Parietal lobe (tissue), 1 donor: ENCODE measurements around the gene REEP6. TPM values are rescaled to one million over a fixed set of nuclear protein-coding genes. Genes with fewer than 3 reads are reported as not detected.

Experiments
- total RNA-seq: library from RNA; depleted of rRNA; stranded (reverse); fragments of >200 nt; gene quantifications from one replicate; pipeline ENCODE4 v1.2.3, GENCODE V29; 2014

REEP6 gene
- 2.2 TPM for total RNA-seq

DNA sequence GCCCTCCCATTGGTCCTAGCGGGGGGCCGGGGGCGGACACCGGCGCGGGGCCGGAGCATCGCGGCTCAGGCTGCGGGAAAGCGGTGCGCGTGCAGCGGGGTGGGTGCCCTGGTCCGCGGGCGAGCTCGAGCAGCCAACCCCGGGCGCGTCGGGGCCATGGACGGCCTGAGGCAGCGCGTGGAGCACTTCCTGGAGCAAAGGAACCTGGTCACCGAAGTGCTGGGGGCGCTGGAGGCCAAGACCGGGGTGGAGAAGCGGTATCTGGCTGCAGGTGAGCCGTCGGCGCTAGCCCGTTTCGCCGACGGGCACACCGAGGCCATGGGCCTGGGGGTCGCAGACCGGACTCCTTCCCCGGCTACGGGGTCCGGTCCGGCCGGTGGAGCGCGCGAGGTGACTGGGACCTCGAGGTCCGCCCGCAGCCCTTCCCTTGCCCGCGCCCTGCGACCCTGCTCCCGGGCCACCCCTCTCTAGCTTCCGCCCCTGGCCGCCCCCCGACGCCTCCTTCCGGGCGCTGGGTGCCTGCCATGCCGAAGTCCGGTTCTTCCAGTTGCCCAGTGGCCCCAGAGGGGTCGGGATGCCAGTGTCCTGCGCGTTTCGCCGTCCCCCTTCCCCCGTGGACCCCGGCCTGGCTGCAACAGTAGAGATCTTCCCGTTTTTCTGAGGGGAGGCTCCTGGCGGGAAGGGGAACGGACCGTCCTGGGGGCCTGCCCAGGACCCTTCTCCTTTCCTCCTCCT, at the start of gene REEP6:
REEP6 (plus strand) TSS at position 68 of the 735 bp plus-strand sequence; CDS start at position 157, 89 bp downstream.

DNA sequence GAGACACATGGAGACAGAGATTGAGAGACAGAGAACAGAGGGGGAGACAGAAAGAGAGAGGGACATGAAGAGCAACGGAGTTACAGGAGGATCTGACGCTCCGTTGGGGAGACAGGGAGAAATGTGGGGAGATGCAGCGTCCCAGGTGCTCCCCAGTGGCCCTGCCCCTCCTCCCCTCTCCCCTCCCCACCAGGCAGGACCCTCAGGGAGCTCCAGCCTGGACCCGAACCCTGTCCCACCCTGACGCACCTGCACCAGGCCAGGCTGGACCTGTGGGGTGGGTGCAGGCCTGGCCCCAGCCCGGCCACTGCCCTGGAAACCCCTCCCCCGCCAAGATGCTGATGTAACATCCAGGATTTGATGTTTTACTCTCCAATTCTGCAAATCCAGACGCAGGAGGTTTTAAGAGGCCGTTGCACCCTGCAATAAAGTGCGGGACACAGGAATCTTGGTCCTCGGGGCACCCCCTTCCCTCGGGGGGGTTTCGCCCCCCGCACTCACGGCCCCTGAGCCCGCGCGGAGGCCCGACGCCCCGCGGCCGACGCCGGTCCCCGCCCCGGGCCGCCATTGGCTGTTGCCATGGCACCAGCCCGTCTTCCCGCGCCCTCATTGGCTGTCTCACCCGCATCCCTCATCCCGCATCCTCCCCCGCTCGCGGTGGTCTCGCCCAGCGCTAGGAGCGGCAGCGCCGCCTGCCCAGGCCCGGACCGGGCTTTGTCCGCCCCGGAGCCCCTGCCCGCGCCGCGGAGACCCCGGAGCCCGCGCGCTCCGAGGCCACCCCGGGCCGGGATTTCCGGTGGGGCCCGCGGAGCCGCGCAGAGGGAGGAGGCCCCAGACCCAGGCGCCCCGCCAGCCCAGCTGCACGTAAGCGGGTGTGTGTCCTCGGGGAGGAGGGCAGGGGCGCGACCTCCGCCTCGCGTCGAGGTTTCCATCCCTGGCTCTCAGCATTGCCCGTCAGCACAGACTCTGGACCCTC, 41.2 kb upstream of the REEP6 start, which contains the start of gene APC2:
APC2 (plus strand) TSS at position 655 of the 976 bp plus-strand sequence. CDS start 2,881 bp downstream, outside the sequence.

DNA sequence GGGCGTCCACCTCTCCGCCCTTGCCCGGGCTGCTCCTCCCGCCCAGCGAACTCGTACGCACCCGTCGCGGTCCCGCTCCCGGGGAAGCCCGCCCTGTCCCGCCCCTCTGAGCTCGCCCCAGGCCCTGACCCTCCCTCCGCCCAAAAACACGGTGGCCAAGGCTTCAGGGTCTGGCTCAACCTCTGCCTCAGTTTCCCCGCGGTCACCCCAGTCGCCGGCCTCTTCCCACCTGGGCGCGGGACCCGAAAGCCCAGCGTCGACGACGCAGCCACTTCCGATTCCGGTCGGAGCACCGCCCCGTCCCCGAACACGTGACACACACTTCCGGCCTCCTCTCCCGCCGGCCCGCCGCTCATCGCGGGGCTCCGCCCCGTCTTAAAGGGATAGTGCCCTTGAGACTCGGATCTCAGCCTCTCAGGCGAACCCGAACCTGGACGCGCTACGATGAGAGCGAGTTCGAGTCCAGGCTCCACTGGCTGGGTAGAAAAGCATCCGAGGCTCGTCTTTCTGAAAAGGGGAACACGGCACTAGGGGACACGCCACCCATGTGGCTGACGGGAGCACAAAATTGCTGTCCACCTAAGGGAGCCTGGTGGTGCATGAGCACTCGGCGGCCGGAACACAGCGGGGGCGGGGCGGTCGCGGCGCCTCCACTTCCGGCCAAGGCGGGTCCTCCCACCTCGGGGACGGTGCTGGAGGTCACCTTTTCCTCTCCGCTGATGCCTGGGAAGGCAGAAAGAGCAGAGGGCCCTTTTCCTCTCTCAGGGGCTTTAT, 11.9 kb upstream of the REEP6 start, which contains the start of gene C19orf25:
C19orf25 (minus strand) TSS at position 282 of the 774 bp plus-strand sequence. CDS start 312 bp downstream, outside the sequence.

DNA sequence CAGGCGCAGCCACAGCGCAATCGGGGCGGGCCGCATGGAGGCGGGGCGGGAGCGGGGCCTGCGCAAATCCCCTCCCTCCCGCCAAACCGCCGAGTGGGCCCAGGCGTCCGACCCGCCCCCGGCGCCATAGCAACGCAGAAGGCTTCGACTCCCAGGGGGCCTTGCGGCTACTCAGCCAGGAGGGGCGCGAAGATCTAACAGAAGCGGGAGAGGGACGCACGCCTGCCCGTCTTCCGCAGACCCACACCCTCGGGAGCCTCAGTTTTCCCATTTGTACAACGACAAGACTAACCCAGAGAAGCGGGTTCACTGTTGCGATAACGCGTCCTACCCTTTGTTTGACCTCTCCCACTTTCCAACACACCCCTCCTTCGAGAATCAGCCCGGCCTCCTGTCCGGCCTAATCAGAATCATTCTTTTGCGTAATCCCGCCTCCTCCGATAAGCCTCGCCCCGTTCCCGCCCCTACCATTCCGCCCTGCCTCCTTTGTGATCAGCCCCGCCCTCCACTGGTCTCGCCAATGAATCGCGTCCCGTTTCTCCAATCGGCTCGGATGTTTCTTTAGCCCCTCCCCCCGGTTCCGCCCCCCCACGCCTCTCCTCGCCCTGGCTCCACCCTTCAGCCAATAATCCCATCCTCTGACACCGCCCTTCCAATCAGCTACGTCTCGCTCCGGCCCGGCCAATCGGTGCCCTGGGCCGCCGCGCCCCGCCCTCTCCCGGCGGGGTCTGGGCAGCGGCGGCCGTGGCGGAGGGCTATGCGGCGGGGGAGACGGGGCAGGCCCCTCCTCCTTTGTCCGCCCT, 469 bp upstream of the REEP6 start, which contains the start of gene PCSK4:
PCSK4 (minus strand) TSS at position 40 of the 803 bp plus-strand sequence; CDS start at position 36, 4 bp downstream.

DNA sequence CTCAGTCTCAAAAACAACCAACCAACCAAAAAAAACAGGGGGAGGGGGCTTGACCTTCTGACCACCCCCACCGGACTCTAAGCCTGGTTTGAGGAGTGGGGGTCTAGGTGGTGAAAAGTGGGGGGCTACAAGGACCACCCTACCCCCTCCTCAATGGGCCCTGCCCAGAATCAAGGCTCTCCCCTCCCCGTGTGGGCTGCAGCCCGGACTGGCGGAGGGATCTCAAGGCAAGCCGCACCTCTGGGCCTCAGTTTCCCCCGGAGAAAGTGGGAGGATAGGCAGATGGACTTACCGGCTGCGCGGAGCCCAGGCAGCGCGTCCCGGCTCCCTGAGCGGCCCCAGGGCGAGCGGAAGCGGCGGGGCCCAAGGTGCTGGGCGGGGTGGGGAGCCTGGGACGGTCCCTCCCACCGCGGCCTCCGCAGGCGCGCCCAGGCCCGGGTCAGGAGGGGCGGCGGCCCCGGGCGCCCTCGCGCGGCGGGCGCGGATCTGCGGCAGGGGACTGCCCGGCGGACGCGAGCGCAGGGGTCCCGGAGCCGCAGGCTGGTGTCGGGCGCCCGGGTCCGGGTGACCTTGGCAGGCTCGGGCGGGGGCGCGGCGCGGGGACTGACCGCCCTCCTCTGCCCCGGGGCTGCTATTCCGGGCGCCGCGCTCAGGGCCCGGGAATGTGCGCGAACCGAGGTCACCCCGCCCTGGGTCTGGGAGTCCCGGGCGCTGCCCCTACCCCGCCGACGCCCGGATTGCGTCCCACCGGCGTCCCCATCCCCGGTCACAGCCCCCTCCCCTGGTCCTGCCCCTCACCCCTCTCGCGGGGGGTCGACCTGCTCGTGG, 21.9 kb downstream of the REEP6 start, which contains the start of gene ADAMTSL5:
ADAMTSL5 (minus strand) TSS at position 349 of the 828 bp plus-strand sequence. CDS start 2,076 bp downstream, outside the sequence.

DNA sequence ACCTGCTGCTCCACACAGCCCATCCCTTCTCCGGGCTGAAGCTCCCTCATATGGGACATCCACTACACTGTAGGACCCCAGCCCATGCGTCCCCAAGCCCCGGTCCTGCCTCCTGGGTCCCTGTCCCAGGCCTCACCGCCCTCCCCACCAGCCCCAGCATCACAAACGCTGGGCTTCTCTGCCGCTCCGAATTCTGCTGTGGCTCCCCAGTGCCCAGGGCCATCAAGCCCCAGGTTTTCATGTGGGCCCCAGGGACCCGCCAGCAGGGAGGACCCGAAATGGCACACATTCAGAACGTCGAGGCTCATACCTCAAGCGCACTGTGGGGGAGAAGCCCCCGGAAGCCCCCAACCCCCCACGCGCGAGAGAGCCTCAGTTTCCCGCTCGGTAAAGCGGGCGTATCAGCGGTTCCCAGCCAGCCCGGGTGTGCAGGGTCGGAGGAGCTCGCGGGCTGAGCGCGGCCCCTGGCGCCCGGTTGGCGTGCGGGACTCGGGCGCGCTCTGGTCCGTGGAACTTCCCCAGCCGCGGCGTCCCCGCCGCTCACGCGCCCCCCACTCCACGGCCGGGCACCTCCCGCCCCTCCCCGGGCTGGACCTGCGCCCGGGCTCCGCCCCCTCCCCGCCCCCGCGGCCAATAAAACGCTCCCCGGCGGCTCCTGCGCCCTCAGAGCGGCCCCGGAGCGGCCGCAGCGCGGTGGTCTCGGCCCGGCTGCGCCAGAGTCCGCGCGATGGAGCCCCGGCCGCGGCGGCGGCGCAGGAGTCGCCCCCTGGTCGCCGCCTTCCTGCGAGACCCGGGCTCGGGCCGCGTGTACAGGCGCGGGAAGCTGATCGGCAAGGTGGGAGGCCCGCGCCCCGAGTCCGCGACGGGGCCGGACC, 32.7 kb downstream of the REEP6 start, which contains the start of gene PLK5:
PLK5 (plus strand) TSS at position 666 of the 875 bp plus-strand sequence. CDS start 2,920 bp downstream, outside the sequence.

Other genes with a start within 250 kb of the REEP6 start
- 15.7 TPM for gene ATP5F1D, start 249.4 kb upstream of the REEP6 start, total RNA-seq
- 24.4 TPM for gene MIDN, start 242.6 kb upstream of the REEP6 start, total RNA-seq
- 380 TPM for gene CIRBP, start 221.8 kb upstream of the REEP6 start, total RNA-seq
- gene FAM174C, start 215.7 kb upstream of the REEP6 start, total RNA-seq = 8.1 TPM
- 7.5 TPM for gene EFNA2, start 205.3 kb upstream of the REEP6 start, total RNA-seq
- 36.6 TPM for gene NDUFS7, start 107.3 kb upstream of the REEP6 start, total RNA-seq
- gene GAMT, start 89.6 kb upstream of the REEP6 start, total RNA-seq = 15.0 TPM
- 40.1 TPM for gene DAZAP1, start 83.6 kb upstream of the REEP6 start, total RNA-seq
- gene RPS15, start 52.8 kb upstream of the REEP6 start, total RNA-seq = 535 TPM
- 276 TPM for gene APC2, start 41.1 kb upstream of the REEP6 start, total RNA-seq
- gene C19orf25, start 12.0 kb upstream of the REEP6 start, total RNA-seq = 24.1 TPM
- gene PCSK4, start 831 bp upstream of the REEP6 start, total RNA-seq = 3.8 TPM
- not detected for gene ADAMTSL5, start 21.8 kb downstream of the REEP6 start, total RNA-seq
- gene PLK5, start 32.9 kb downstream of the REEP6 start, total RNA-seq = 0.31 TPM
- 44.8 TPM for gene MEX3D, start 77.1 kb downstream of the REEP6 start, total RNA-seq
- 67.6 TPM for gene MBD3, start 101.7 kb downstream of the REEP6 start, total RNA-seq
- gene UQCR11, start 114.3 kb downstream of the REEP6 start, total RNA-seq = 52.0 TPM
- gene TCF3, start 161.4 kb downstream of the REEP6 start, total RNA-seq = 33.8 TPM